WTC11 (cell line): ENCODE results near the gene PGM3. TPM values are rescaled to one million over a fixed set of nuclear protein-coding genes. Genes with fewer than 3 reads are reported as not detected.

Experiments used
- ATAC-seq: fragments of 200-7000 bp; cut with Tn5 transposase; 2 replicates; pipeline ENCODE4 v1.10.0; 2021; ENCODE audit warnings: mild to moderate bottlenecking, moderate library complexity
- CTCF ChIA-PET: fragments of 300-600 bp; sonication (Branson Sonifier 250); formaldehyde crosslinking; loops from one replicate; lab custom pipeline; 2021; ENCODE audit warnings: antibody characterized with exemption; lab: Charles Lee
- POLR2A ChIA-PET: fragments of 350-600 bp; sonication (Branson Sonifier 250); formaldehyde crosslinking; loops from one replicate; lab custom pipeline; 2021; ENCODE audit warnings: antibody characterized with exemption; lab: Charles Lee
- DNase-seq: peaks from one replicate; pipeline ENCODE4 v3.0.0; 2021; ENCODE audit warnings: low spot score
- H3K27ac Mint-ChIP-seq: 2 replicates; pipeline ENCODE4 v1.8.0; 2021; ENCODE audit warnings: mixed read lengths
- H3K27me3 Mint-ChIP-seq: 2 replicates; pipeline ENCODE4 v1.8.0; 2021; ENCODE audit warnings: low read depth, mild to moderate bottlenecking, moderate library complexity, mixed read lengths
- H3K36me3 Mint-ChIP-seq: 2 replicates; pipeline ENCODE4 v1.8.0; 2021; ENCODE audit warnings: mixed read lengths
- H3K4me1 Mint-ChIP-seq: 2 replicates; pipeline ENCODE4 v1.8.0; 2022; ENCODE audit warnings: mixed read lengths
- H3K4me3 Mint-ChIP-seq: 2 replicates; pipeline ENCODE4 v1.8.0; 2021; ENCODE audit warnings: mild to moderate bottlenecking, moderate library complexity, mixed read lengths
- H3K9me3 Mint-ChIP-seq: 2 replicates; pipeline ENCODE4 v1.8.0; 2021; ENCODE audit warnings: mixed read lengths
- AFF4 ChIP-seq: sonication (generic); formaldehyde crosslinking; IDR thresholded peaks from 2 replicates; pipeline ENCODE4 v1.8.1; 2023; ENCODE audit warnings: mild to moderate bottlenecking, missing genetic modification reagents, borderline replicate concordance
- ATF1 ChIP-seq: sonication (generic); formaldehyde crosslinking; IDR thresholded peaks from 2 replicates; pipeline ENCODE4 v1.8.1; 2023; ENCODE audit warnings: mild to moderate bottlenecking, moderate library complexity, missing genetic modification reagents
- ATF2 ChIP-seq: sonication (generic); formaldehyde crosslinking; IDR thresholded peaks from 2 replicates; pipeline ENCODE4 v1.8.1; 2022; ENCODE audit warnings: low read depth, missing genetic modification reagents, borderline replicate concordance
- CDX4 ChIP-seq: fragments of 250-450 bp; sonication (Bioruptor Pico); IDR thresholded peaks from 2 replicates; pipeline ENCODE4 v1.9.0; 2021; ENCODE audit warnings: moderate library complexity, mild to moderate bottlenecking, inconsistent platforms, borderline replicate concordance
- CTCF ChIP-seq: fragments of 200-600 bp; IDR thresholded peaks from 2 replicates; pipeline ENCODE4 v1.8.0; 2022; ENCODE audit warnings: antibody characterized with exemption
- E2F1 ChIP-seq: sonication (generic); formaldehyde crosslinking; IDR thresholded peaks from 2 replicates; pipeline ENCODE4 v1.8.0; 2022; ENCODE audit warnings: mild to moderate bottlenecking, missing genetic modification reagents
- ERG ChIP-seq: fragments of 250-450 bp; sonication (Bioruptor Pico); IDR thresholded peaks from 2 replicates; pipeline ENCODE4 v1.8.0; 2021; ENCODE audit warnings: mild to moderate bottlenecking
- KAT7 ChIP-seq: sonication (generic); formaldehyde crosslinking; IDR thresholded peaks from 2 replicates; pipeline ENCODE4 v1.8.1; 2023; ENCODE audit warnings: missing genetic modification reagents, mild to moderate bottlenecking, borderline replicate concordance
- OVOL2 ChIP-seq: fragments of 250-450 bp; sonication (Bioruptor Pico); IDR thresholded peaks from 2 replicates; pipeline ENCODE4 v1.9.0; 2021; ENCODE audit warnings: mild to moderate bottlenecking, borderline replicate concordance
- SMAD4 ChIP-seq: sonication (generic); formaldehyde crosslinking; IDR thresholded peaks from 2 replicates; pipeline ENCODE4 v1.8.0; 2022; ENCODE audit warnings: mild to moderate bottlenecking, missing genetic modification reagents
- TEAD4 ChIP-seq: sonication (generic); formaldehyde crosslinking; IDR thresholded peaks from 2 replicates; pipeline ENCODE4 v1.8.0; 2022; ENCODE audit warnings: mild to moderate bottlenecking, missing genetic modification reagents
- USF1 ChIP-seq: sonication (generic); formaldehyde crosslinking; IDR thresholded peaks from 2 replicates; pipeline ENCODE4 v1.8.0; 2022; ENCODE audit warnings: mild to moderate bottlenecking, missing genetic modification reagents
- ZNF138 ChIP-seq: sonication (generic); formaldehyde crosslinking; conservative IDR thresholded peaks from 2 replicates; pipeline ENCODE4 v1.8.1; 2022; ENCODE audit warnings: mild to moderate bottlenecking, moderate library complexity, missing genetic modification reagents
- ZNF219 ChIP-seq: sonication (generic); formaldehyde crosslinking; IDR thresholded peaks from 2 replicates; pipeline ENCODE4 v1.8.0; 2023; ENCODE audit warnings: missing genetic modification reagents, mild to moderate bottlenecking, borderline replicate concordance
- ZNF232 ChIP-seq: sonication (generic); formaldehyde crosslinking; IDR thresholded peaks from 2 replicates; pipeline ENCODE4 v1.8.0; 2022; ENCODE audit warnings: mild to moderate bottlenecking, missing genetic modification reagents
- ZNF317 ChIP-seq: sonication (generic); formaldehyde crosslinking; IDR thresholded peaks from 2 replicates; pipeline ENCODE4 v1.8.1; 2023; ENCODE audit warnings: low read depth, mild to moderate bottlenecking, moderate library complexity, missing genetic modification reagents, borderline replicate concordance
- ZNF396 ChIP-seq: fragments of 250-450 bp; sonication (Bioruptor Pico); IDR thresholded peaks from 2 replicates; pipeline ENCODE4 v1.8.0; 2021; ENCODE audit warnings: mild to moderate bottlenecking, moderate library complexity, borderline replicate concordance
- ZNF423 ChIP-seq: fragments of 250-450 bp; sonication (Bioruptor Pico); IDR thresholded peaks from 2 replicates; pipeline ENCODE4 v2.1.2; 2022; ENCODE audit warnings: mild to moderate bottlenecking, moderate library complexity
- ZNF512 ChIP-seq: sonication (generic); formaldehyde crosslinking; IDR thresholded peaks from 2 replicates; pipeline ENCODE4 v1.8.1; 2022; ENCODE audit warnings: missing genetic modification reagents, borderline replicate concordance
- ZSCAN18 ChIP-seq: fragments of 250-450 bp; sonication (Bioruptor Pico); IDR thresholded peaks from 2 replicates; pipeline ENCODE4 v2.1.2; 2022; ENCODE audit warnings: mild to moderate bottlenecking, moderate library complexity
- total RNA-seq: library from RNA; stranded (reverse); gene quantifications from 3 replicates; pipeline ENCODE4 v1.2.3, GENCODE V29; 2021

The PGM3 gene
- total RNA-seq, 1 experiment from 2014 or later = 70.0 TPM

GRCh38 chr6:83169511-83169910 lies 23.6 kb downstream of the PGM3 start:
- H3K36me3 Mint-ChIP-seq = peaks cover 78% of the 10 kb centered on the region
- no peak for DNase-seq
- TF ChIP-seq TEAD4 (CRISPR knock-in tag) (no peak), ZNF219 (no peak), ZNF423 (CRISPR knock-in tag) (no peak), USF1 (CRISPR knock-in tag) (no peak), SMAD4 (CRISPR knock-in tag) (no peak), ERG (CRISPR knock-in tag) (no peak), ATF2 (no peak), OVOL2 (no peak), CDX4 (no peak), ZNF232 (CRISPR knock-in tag) (no peak), ZSCAN18 (no peak), CTCF (no peak), KAT7 (CRISPR knock-in tag) (no peak), ZNF317 (no peak), ZNF138 (no peak), ZNF396 (CRISPR knock-in tag) (no peak), ATF1 (CRISPR knock-in tag) (no peak), ZNF512 (CRISPR knock-in tag) (no peak), AFF4 (CRISPR knock-in tag) (no peak), E2F1 (CRISPR knock-in tag) (no peak)
- TF ChIP-seq, all 79 proteins: peak for 0
- POLR2A ChIA-PET = no interaction called here
- no peaks in the 10 kb centered on the region for H3K9me3 Mint-ChIP-seq
- CTCF ChIA-PET = no interaction called here
- no peak for ATAC-seq
- H3K4me1 Mint-ChIP-seq = no peaks in the 10 kb centered on the region
- no peak overlapping the region for H3K4me3 Mint-ChIP-seq
- no peaks in the 10 kb centered on the region for H3K27me3 Mint-ChIP-seq
- no peak overlapping the region for H3K27ac Mint-ChIP-seq
